K562 (cell line): ENCODE measurements around the gene PRKG1. TPM values are rescaled to one million over a fixed set of nuclear protein-coding genes. Genes with fewer than 3 reads are reported as not detected.

Experiments
- ATAC-seq: fragments of 200-7000 bp; cut with Tn5 transposase; 3 replicates; pipeline ENCODE4 v1.9.1; 2020; ENCODE audit warnings: moderate library complexity
- BruUV-seq: library from RNA; stranded (reverse); fragments of 400-500 nt; replicated peaks from 2 replicates; lab custom pipeline; 2021; lab: Mats Ljungman, UMichigan
- CTCF ChIA-PET: fragments of 300-600 bp; formaldehyde crosslinking; extraction: SDS; loops from one replicate; lab custom pipeline; 2021; ENCODE audit warnings: low intra/inter-chr PET ratio; lab: Yijun Ruan, JAX
- POLR2A ChIA-PET: fragments of 300-600, 350-650 bp; sonication (Branson Sonifier 250); formaldehyde crosslinking; extraction: SDS; loops from one replicate; lab custom pipeline; 2021; ENCODE audit warnings: antibody characterized with exemption, inconsistent platforms; lab: Yijun Ruan, JAX
- DNase-seq, 4 experiments: peaks; one replicate each; pipeline versions ENCODE4 v3.0.0 to v3.0.0-alpha.2; 2011 to 2018; ENCODE audit warnings: low spot score in 3 of 4, mixed read lengths in 3 of 4; ENCODE audit errors: extremely low read depth in 1 of 4
- FAIRE-seq: peaks from 2 replicates; lab custom pipeline; 2011; peaks lifted over from hg19 to GRCh38; lab: Jason Lieb, UNC
- H2AFZ ChIP-seq: 2 replicates; pipeline ENCODE4 v1.6.0; 2011; ENCODE audit warnings: low read depth, low read length, control low read depth, inconsistent platforms
- H3K27ac ChIP-seq: fragments of 200-600 bp; 3 replicates; pipeline ENCODE4 v1.8.0; 2011; ENCODE audit warnings: low read depth, mild to moderate bottlenecking, control low read depth, inconsistent platforms, low read length, moderate library complexity, mixed read lengths; ENCODE audit errors: extremely low read depth
- H3K27me3 ChIP-seq, 2 experiments: fragments of 300-600 bp in 1 of 2; 2 replicates in 1 of 2; 3 replicates in 1 of 2; pipeline versions ENCODE4 v1.6.0 to v1.8.0; 2011; ENCODE audit warnings: inconsistent platforms in 2 of 2, low read length in 2 of 2, mild to moderate bottlenecking in 1 of 2, mixed read lengths in 1 of 2, moderate library complexity in 1 of 2; ENCODE audit not compliant: control insufficient read depth in 2 of 2, insufficient read depth in 2 of 2
- H3K36me3 ChIP-seq: fragments of 300-600 bp; 3 replicates; pipeline ENCODE4 v1.8.0; 2011; ENCODE audit warnings: mild to moderate bottlenecking, low read length, inconsistent platforms; ENCODE audit not compliant: control insufficient read depth, insufficient read depth
- H3K4me1 ChIP-seq, 2 experiments: fragments of 200-600 bp in 1 of 2; replicated peaks in 1 of 2; 2 replicates in 1 of 2; 3 replicates in 1 of 2; pipeline versions ENCODE4 v1.5.1 to v1.8.0; 2011; ENCODE audit warnings: inconsistent platforms in 2 of 2, low read length in 2 of 2, mild to moderate bottlenecking in 1 of 2, mixed read lengths in 1 of 2, moderate library complexity in 1 of 2; ENCODE audit not compliant: control insufficient read depth in 2 of 2, insufficient read depth in 2 of 2
- H3K4me2 ChIP-seq: 2 replicates; pipeline ENCODE4 v1.6.1; 2011; ENCODE audit warnings: low read length, control low read depth, inconsistent platforms, mixed read lengths; ENCODE audit not compliant: insufficient read depth
- H3K4me3 ChIP-seq: fragments of 200-600 bp; sonication (generic), shearing (Covaris generic); 2 replicates; pipeline ENCODE4 v1.5.1; 2016; ENCODE audit warnings: control low read depth, inconsistent platforms
- H3K79me2 ChIP-seq: fragments of 200-600 bp; 3 replicates; pipeline ENCODE4 v1.8.0; 2011; ENCODE audit warnings: low read length, inconsistent platforms; ENCODE audit not compliant: control insufficient read depth, insufficient read depth
- H3K9ac ChIP-seq, 2 experiments: 2 replicates each; pipeline versions ENCODE4 v1.6.0 to v1.6.1; 2011; ENCODE audit warnings: low read depth in 2 of 2, low read length in 2 of 2, control low read depth in 1 of 2, inconsistent platforms in 1 of 2, mild to moderate bottlenecking in 1 of 2, mixed read lengths in 1 of 2; ENCODE audit not compliant: insufficient read depth in 1 of 2
- H3K9me1 ChIP-seq: one replicate; pipeline ENCODE4 v1.6.0; 2011; ENCODE audit warnings: inconsistent platforms, mild to moderate bottlenecking, low read length, moderate library complexity; ENCODE audit not compliant: control insufficient read depth, insufficient read depth
- H3K9me3 ChIP-seq: replicated peaks from 2 replicates; pipeline ENCODE4 v1.5.1; 2011; ENCODE audit warnings: low read depth, low read length, inconsistent platforms; ENCODE audit not compliant: control insufficient read depth, insufficient read depth
- H4K20me1 ChIP-seq: replicated peaks from 2 replicates; pipeline ENCODE4 v1.6.1; 2011; ENCODE audit warnings: low read length, inconsistent platforms, mixed read lengths; ENCODE audit not compliant: control insufficient read depth, insufficient read depth
- ATF4 ChIP-seq: fragments of 450-650 bp; formaldehyde crosslinking; IDR thresholded peaks from 2 replicates; pipeline ENCODE4 v1.4.0; 2022; ENCODE audit warnings: mild to moderate bottlenecking, moderate library complexity
- FOXJ2 ChIP-seq: fragments of 200-800 bp; sonication (Bioruptor generic); IDR thresholded peaks from 2 replicates; pipeline ENCODE4 v1.6.1; 2016; ENCODE audit warnings: missing genetic modification characterization, missing compliant biosample characterization
- FUS ChIP-seq: fragments of 200-400 bp; formaldehyde crosslinking; optimal IDR thresholded peaks from 2 replicates; pipeline ENCODE3; 2017; ENCODE audit warnings: low read depth, low read length
- IRF1 ChIP-seq: sonication (generic); formaldehyde crosslinking; IDR thresholded peaks from 2 replicates; pipeline ENCODE4 v1.8.0; 2022; ENCODE audit warnings: missing genetic modification reagents, mild to moderate bottlenecking, borderline replicate concordance
- MBD2 ChIP-seq: sonication (generic); IDR thresholded peaks from 2 replicates; pipeline ENCODE4 v1.6.1; 2016; ENCODE audit warnings: low read depth, borderline replicate concordance
- MCM2 ChIP-seq: fragments of 450-650 bp; IDR thresholded peaks from 2 replicates; pipeline ENCODE4 v1.6.1; 2017; ENCODE audit warnings: low read depth, mild to moderate bottlenecking
- OTX1 ChIP-seq: fragments of 450-650 bp; formaldehyde crosslinking; IDR thresholded peaks from 2 replicates; pipeline ENCODE4 v1.4.0; 2022; ENCODE audit warnings: mild to moderate bottlenecking
- RNF2 ChIP-seq: sonication (generic); IDR thresholded peaks from 2 replicates; pipeline ENCODE4 v1.6.1; 2016
- SP2 ChIP-seq: IDR thresholded peaks from 2 replicates; pipeline ENCODE4 v1.6.1; 2011; ENCODE audit warnings: mild to moderate bottlenecking, low read depth, low read length, moderate library complexity; ENCODE audit not compliant: poor library complexity, severe bottlenecking; ENCODE audit errors: extremely low read depth
- TOE1 ChIP-seq, 2 experiments: fragments of 450-650 bp in 1 of 2; sonication (generic) in 1 of 2; formaldehyde crosslinking in 1 of 2; IDR thresholded peaks; 2 replicates each; pipeline versions ENCODE4 v1.7.1 to v1.8.0; 2016 to 2022; ENCODE audit warnings: borderline replicate concordance in 2 of 2, mild to moderate bottlenecking in 2 of 2, antibody characterized with exemption in 1 of 2, inconsistent platforms in 1 of 2, low read depth in 1 of 2, missing genetic modification reagents in 1 of 2, moderate library complexity in 1 of 2
- USF1 ChIP-seq: sonication (generic); formaldehyde crosslinking; IDR thresholded peaks from 2 replicates; pipeline ENCODE4 v1.9.0; 2022; ENCODE audit warnings: mild to moderate bottlenecking, missing genetic modification reagents
- ZNF551 ChIP-seq: fragments of 250-450 bp; sonication (Bioruptor Pico); IDR thresholded peaks from 2 replicates; pipeline ENCODE4 v1.5.0; 2021; ENCODE audit warnings: mild to moderate bottlenecking, moderate library complexity
- ZNF592 ChIP-seq: fragments of 450-650 bp; IDR thresholded peaks from 2 replicates; pipeline ENCODE4 v1.6.1; 2017; ENCODE audit warnings: antibody characterized with exemption, mild to moderate bottlenecking
- WGBS: fragments of 100-300 bp; shearing (Covaris generic); methylation state at CpG from one replicate; pipeline ENCODE4 v1.1.6; 2016; ENCODE audit warnings: low coverage, mixed read lengths; ENCODE audit not compliant: insufficient coverage; ENCODE audit errors: missing lambda C conversion rate; 5-methylcytosine and 5-hydroxymethylcytosine counted together
- in situ Hi-C: fragments of 300-500 bp; cut with MboI; formaldehyde crosslinking; loops from 4 replicates; pipeline ENCODE4 v1.15.0; 2018; ENCODE audit warnings: inconsistent platforms, mixed read lengths
- intact Hi-C: fragments of 100-400 bp; cut with micrococcal nuclease; formaldehyde crosslinking; loops from 2 replicates; pipeline ENCODE4 v1.14.2; 2022
- polyA plus RNA-seq, 8 experiments: library from polyadenylated mRNA; depleted of rRNA in 4 of 8; stranded (reverse) in 5 of 8; unstranded in 3 of 8; fragments of >200 nt; fragmentation: Nextera tagmentation in 2 of 8; fragmentation: Illumina TruSeq in 1 of 8; extraction: Ambion mirVana in 2 of 8; extraction: Trizol in 1 of 8; gene quantifications; 2 replicates each; pipeline versions ENCODE4 v1.2.1 to v1.2.3, GENCODE V29; 2011 to 2014; ENCODE audit warnings: inconsistent platforms in 1 of 8, missing spikeins in 1 of 8
- total RNA-seq, 7 experiments: library from RNA; depleted of rRNA in 6 of 7; stranded (reverse); fragments of >200 nt in 6 of 7; fragmentation: Illumina TruSeq in 2 of 7; extraction: Trizol in 2 of 7; gene quantifications; 2 replicates each; pipeline versions ENCODE4 v1.2.1 to v1.2.3, GENCODE V29; 2011 to 2021; ENCODE audit warnings: low replicate concordance in 1 of 7
- TF ChIP-seq, protein P1 (sequence below): sonication (generic); formaldehyde crosslinking; IDR thresholded peaks from 2 replicates; pipeline ENCODE4 v1.8.1; 2023; ENCODE audit warnings: mild to moderate bottlenecking, missing genetic modification reagents, moderate library complexity

PRKG1 gene
- total and polyA plus RNA-seq, 9 of the 15 experiments (the other 6 are each of a cell fraction or from before 2014, with no cell fraction given): 0.22 TPM; not detected in 8

DNA sequence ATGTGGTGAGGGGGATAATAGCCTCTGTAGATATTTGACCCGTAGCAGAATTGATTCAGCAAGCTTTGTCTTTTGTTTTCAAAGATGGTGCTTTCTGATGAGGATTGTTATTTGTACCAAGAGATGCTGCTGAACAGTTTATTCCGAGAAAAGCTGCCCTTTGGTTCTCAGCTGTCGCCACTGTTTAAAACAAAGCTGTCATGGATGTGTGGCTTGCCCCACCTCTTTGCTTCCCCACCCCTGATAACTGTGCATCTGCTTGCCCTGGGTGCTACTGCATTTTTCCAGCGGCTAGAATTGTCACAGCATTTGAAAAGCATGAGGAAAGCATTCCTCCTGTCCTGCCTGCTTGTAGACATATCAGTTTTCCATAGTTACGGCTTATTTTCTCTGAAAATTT is 852.0 kb downstream of the PRKG1 start (continued):
- TF ChIP-seq USF1 (CRISPR knock-in tag): no peak
- TF ChIP-seq RNF2: no peak
- TF ChIP-seq, protein P1, sequence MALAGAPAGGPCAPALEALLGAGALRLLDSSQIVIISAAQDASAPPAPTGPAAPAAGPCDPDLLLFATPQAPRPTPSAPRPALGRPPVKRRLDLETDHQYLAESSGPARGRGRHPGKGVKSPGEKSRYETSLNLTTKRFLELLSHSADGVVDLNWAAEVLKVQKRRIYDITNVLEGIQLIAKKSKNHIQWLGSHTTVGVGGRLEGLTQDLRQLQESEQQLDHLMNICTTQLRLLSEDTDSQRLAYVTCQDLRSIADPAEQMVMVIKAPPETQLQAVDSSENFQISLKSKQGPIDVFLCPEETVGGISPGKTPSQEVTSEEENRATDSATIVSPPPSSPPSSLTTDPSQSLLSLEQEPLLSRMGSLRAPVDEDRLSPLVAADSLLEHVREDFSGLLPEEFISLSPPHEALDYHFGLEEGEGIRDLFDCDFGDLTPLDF (CRISPR knock-in tag): no peak
- no peak for TF ChIP-seq TOE1 (IDR thresholded peaks at IDR 0.05; ENCODE audit: borderline replicate concordance)
- TF ChIP-seq TOE1 (CRISPR knock-in tag; IDR thresholded peaks at IDR 0.05; ENCODE audit: borderline replicate concordance, low read depth): no peak
- no peak for TF ChIP-seq SP2
- no peak for TF ChIP-seq ATF4 (CRISPR knock-in tag)

DNA sequence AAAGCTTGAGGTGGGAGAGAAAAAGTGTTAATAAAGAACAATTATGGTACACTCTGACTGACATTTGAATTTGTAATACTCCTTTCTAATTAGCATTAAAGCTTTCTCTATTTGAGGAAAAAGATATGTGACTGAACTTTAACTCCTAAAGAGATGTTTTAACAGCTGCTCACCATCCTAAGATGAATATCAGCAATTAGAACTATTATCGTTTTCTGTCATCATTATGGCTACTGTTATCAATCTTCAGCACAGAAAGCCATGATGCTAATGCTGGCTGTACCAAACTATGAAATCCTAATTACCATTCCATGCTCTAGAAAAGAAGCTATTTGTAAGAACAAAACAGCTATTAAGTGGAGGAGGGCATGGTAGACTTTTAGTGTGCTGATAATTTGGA is 853.9 kb downstream of the PRKG1 start:
- FAIRE-seq: no peak
- TF ChIP-seq OTX1 (CRISPR knock-in tag) (no peak), ZNF551 (CRISPR knock-in tag) (no peak), ZNF592 (no peak), FUS (no peak), MBD2 (no peak), MCM2 (no peak), IRF1 (CRISPR knock-in tag) (no peak), FOXJ2 (no peak)

More for the DNA sequence above, 853.9 kb downstream of the PRKG1 start:
- DNase-seq (no peak), ATAC-seq (no peak)
- no peaks in the 10 kb centered on the region for H4K20me1 ChIP-seq
- intact Hi-C loops (no loop called here), in situ Hi-C loops (no loop called here)
- no peak overlapping the region for H3K4me3 ChIP-seq
- no peaks in the 10 kb centered on the region for H3K27me3 ChIP-seq
- no TSS peak for BruUV-seq
- no peak overlapping the region for H3K9ac ChIP-seq
- CTCF ChIA-PET: no interaction called here
- no peaks in the 10 kb centered on the region for H3K36me3 ChIP-seq
- no peak overlapping the region for H3K27ac ChIP-seq
- H3K9me3 ChIP-seq: no peaks in the 10 kb centered on the region
- no peaks in the 10 kb centered on the region for H3K4me1 ChIP-seq
- no peaks in the 10 kb centered on the region for H3K79me2 ChIP-seq
- 0% methylated on average over 1 of the region's 1 CpG for WGBS
- no peaks in the 10 kb centered on the region for H3K9me1 ChIP-seq
- POLR2A ChIA-PET: no interaction called here
- no peak overlapping the region for H2AFZ ChIP-seq
- H3K4me2 ChIP-seq: no peak overlapping the region
